Colonic mucosa (tissue), 4 donors: ENCODE data around the gene MED12L. TPM values are rescaled to one million over a fixed set of nuclear protein-coding genes. Genes with fewer than 3 reads are reported as not detected.
"Not testable (repeated sequence)": the region's sequence is repeated elsewhere in the genome, so short reads cannot be mapped to it uniquely, and the experiment has no call there.

Experiments used
- DNase-seq: peaks from one replicate; pipeline ENCODE4 v3.0.0-alpha.2; 2020
- H3K27ac ChIP-seq: fragments of 200-600 bp; one replicate; pipeline ENCODE4 v1.8.0; 2021
- H3K27me3 ChIP-seq: fragments of 200-600 bp; one replicate; pipeline ENCODE4 v1.8.0; 2021
- H3K36me3 ChIP-seq: fragments of 200-600 bp; one replicate; pipeline ENCODE4 v1.8.0; 2021
- H3K4me1 ChIP-seq: fragments of 200-600 bp; one replicate; pipeline ENCODE4 v1.8.0; 2021; ENCODE audit warnings: mild to moderate bottlenecking
- H3K4me3 ChIP-seq: fragments of 200-600 bp; one replicate; pipeline ENCODE4 v1.8.0; 2021
- H3K9ac ChIP-seq, 2 donors: one replicate each; pipeline ENCODE4 v1.7.0; 2013; ENCODE audit warnings: control low read depth in 2 of 2, low read depth in 2 of 2, low read length in 2 of 2
- H3K9me3 ChIP-seq: fragments of 200-600 bp; one replicate; pipeline ENCODE4 v1.8.0; 2021
- CTCF ChIP-seq: fragments of 200-600 bp; IDR thresholded peaks from one replicate; pipeline ENCODE4 v1.8.0; 2022; ENCODE audit warnings: antibody characterized with exemption, mild to moderate bottlenecking
- intact Hi-C: fragments of 100-400 bp; cut with DNase I; formaldehyde crosslinking; loops from one replicate; pipeline ENCODE4 v1.14.1; 2022
- total RNA-seq, 2 donors: library from RNA; stranded (reverse); fragmentation: NEBNext Ultra II Directional in 1 of 2; extraction: Animal tissue kit (Norgen Biotek cat#: 25700) in 1 of 2; gene quantifications; one replicate each; pipeline ENCODE4 v1.2.1, GENCODE V29; 2021
- donor health status: healthy.
- donor health status: DM: no; HTN: no; CAD: no.
- donor health status: DM: no; HTN: no; CAD: no.

Gene MED12L
- total RNA-seq, 2 donors from 2014 or later, result 0.32 to 1.3 TPM

GRCh38 chr3:151236316-151236715 lies 150.9 kb downstream of the MED12L start:
- TF ChIP-seq CTCF, result no peak
- no peak overlapping the region for H3K9ac ChIP-seq
- no peaks in the 10 kb centered on the region for H3K4me1 ChIP-seq
- intact Hi-C loops, result no loop called here
- H3K4me3 ChIP-seq, result no peak overlapping the region
- no peak for DNase-seq
- H3K36me3 ChIP-seq, result no peaks in the 10 kb centered on the region
- H3K27ac ChIP-seq, result no peak overlapping the region
- no peaks in the 10 kb centered on the region for H3K27me3 ChIP-seq
- H3K9me3 ChIP-seq, result no peaks in the 10 kb centered on the region

- Histone ChIP-seq H3K9me3 (no peaks in the 10 kb centered on the region), H3K9ac (no peak overlapping the region), H3K27me3 (no peaks in the 10 kb centered on the region), H3K36me3 (no peaks in the 10 kb centered on the region), H3K27ac (no peak overlapping the region), H3K4me3 (no peak overlapping the region), H3K4me1 (no peaks in the 10 kb centered on the region)
- DNase-seq, result no peak
- intact Hi-C loops, result no loop called here
- no peak for TF ChIP-seq CTCF
These were observed 151.3 kb downstream of the MED12L start for GRCh38 chr3:151236736-151237135.

GRCh38 chr3:151242006-151242405 lies 156.5 kb downstream of the MED12L start:
- H3K4me1 ChIP-seq, DNase-seq, H3K4me3 ChIP-seq, H3K27ac ChIP-seq, H3K9ac ChIP-seq, H3K27me3 ChIP-seq, intact Hi-C loops, H3K9me3 ChIP-seq, H3K36me3 ChIP-seq: not testable (repeated sequence)

GRCh38 chr3:151248772-151249337 lies 163.4 kb downstream of the MED12L start:
- intact Hi-C loops, result no loop called here
- Histone ChIP-seq H3K4me1 (no peaks in the 10 kb centered on the region), H3K4me3 (no peak overlapping the region), H3K9ac (no peak overlapping the region), H3K27me3 (no peaks in the 10 kb centered on the region), H3K36me3 (no peaks in the 10 kb centered on the region), H3K27ac (no peak overlapping the region), H3K9me3 (no peaks in the 10 kb centered on the region)
- DNase-seq, result no peak
- no peak for TF ChIP-seq CTCF

- DNase-seq, result no peak
- Histone ChIP-seq H3K4me1 (no peaks in the 10 kb centered on the region), H3K27me3 (no peaks in the 10 kb centered on the region), H3K4me3 (no peak overlapping the region), H3K9me3 (no peaks in the 10 kb centered on the region), H3K9ac (no peak overlapping the region), H3K27ac (no peak overlapping the region), H3K36me3 (no peaks in the 10 kb centered on the region)
- no peak for TF ChIP-seq CTCF
- intact Hi-C loops, result no loop called here
These were observed 171.3 kb downstream of the MED12L start for GRCh38 chr3:151256749-151257148.

GRCh38 chr3:151259664-151260063 lies 174.2 kb downstream of the MED12L start:
- Histone ChIP-seq H3K27me3 (no peaks in the 10 kb centered on the region), H3K27ac (peak overlapping the region; percentile 27)

More at GRCh38 chr3:151259664-151260063, 174.2 kb downstream of the MED12L start:
- no peak overlapping the region for H3K4me3 ChIP-seq
- intact Hi-C loops, result no loop called here
- no peak overlapping the region for H3K9ac ChIP-seq
- no peak for DNase-seq
- H3K4me1 ChIP-seq, result no peaks in the 10 kb centered on the region
- no peaks in the 10 kb centered on the region for H3K9me3 ChIP-seq
- TF ChIP-seq CTCF, result no peak
- no peaks in the 10 kb centered on the region for H3K36me3 ChIP-seq
